ENCODE results near the gene IFITM1. TPM values are rescaled to one million over a fixed set of nuclear protein-coding genes. Genes with fewer than 3 reads are reported as not detected.

The IFITM1 gene
- total RNA-seq, 1 experiment from 2014 or later, result 2.0 TPM

DNA sequence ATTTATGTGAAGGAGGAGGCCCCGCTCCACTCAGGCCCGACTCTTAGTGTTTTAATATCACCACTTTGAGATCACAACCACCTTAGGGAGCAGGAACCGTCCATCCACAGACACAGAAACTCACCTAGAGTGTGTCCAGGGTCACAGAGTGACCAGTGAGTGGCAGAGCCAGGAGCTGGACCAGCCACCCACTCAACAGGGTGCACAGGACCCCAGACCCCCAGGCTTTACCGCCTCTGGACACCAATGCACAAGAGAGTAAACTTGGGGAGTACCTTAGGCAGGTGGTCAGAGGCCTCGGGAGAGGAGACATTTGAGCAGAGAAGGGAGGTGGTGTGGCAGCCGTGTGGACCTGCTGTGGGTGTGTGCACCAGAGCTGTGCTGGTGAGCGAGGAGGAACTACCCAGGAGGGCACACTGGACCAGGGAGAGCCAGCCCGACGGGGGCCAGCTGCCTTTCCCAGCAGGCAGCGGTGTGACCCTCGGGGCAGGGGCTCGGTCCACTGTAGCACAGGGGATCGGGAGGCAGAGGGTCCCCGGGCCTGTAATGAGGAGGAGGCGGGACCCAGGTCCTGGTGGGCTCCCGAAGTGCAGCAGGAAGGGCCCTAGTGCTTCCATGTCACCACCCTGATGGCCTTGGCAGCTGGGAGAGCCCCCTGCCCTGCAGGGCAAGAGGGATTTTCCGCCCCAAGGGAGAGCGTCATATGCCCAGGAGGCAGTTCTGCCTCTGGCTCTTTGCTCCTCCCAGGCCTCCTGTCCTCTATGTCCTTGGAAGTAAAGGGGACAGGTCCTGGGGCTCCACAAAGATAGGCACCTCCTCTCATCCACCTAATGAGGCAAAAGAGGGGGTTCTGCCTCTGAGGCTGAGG, 43.2 kb upstream of the IFITM1 start:
- Histone ChIP-seq H3K27ac (ENCODE audit: low read length) (no peak overlapping the region), H3K4me2 (ENCODE audit: low read length) (no peak overlapping the region), H3K9me2 (replicated peaks; ENCODE audit: low read length) (no peaks in the 10 kb centered on the region), H3K4me3 (ENCODE audit: low read length) (no peak overlapping the region), H3F3A (ENCODE audit: low read length, unreplicated experiment) (no peaks in the 10 kb centered on the region), H4K20me1 (ENCODE audit: low read length) (no peaks in the 10 kb centered on the region), H3K9ac (ENCODE audit: low read length) (no peak overlapping the region), H3K36me3 (ENCODE audit: low read depth, low read length) (no peaks in the 10 kb centered on the region), H3K4me1 (ENCODE audit: insufficient read depth, low read length) (peaks cover 4% of the 10 kb centered on the region), H3K9me3 (ENCODE audit: low read length) (no peaks in the 10 kb centered on the region), H3K79me2 (ENCODE audit: low read length) (no peaks in the 10 kb centered on the region), H3K27me3 (ENCODE audit: low read length) (no peaks in the 10 kb centered on the region), H2AFZ (ENCODE audit: low read length) (no peak overlapping the region)
- DNase-seq (no peak), ATAC-seq (no peak)
- BruUV-seq (replicated peaks), result no TSS peak
- ChIA-PET CTCF (no interaction called here), POLR2A (ENCODE audit: unreplicated experiment) (no interaction called here)
- intact Hi-C loops (cut with micrococcal nuclease), result no loop called here
- TF ChIP-seq EZH2phosphoT487 (IDR thresholded peaks at IDR 0.05; ENCODE audit: borderline replicate concordance, low read length) (no peak), CTCF (conservative IDR thresholded peaks at IDR 0.05; ENCODE audit: low read depth, low read length) (no peak), EZH2 (IDR thresholded peaks at IDR 0.05; ENCODE audit: low read length, unreplicated experiment) (no peak)

DNA sequence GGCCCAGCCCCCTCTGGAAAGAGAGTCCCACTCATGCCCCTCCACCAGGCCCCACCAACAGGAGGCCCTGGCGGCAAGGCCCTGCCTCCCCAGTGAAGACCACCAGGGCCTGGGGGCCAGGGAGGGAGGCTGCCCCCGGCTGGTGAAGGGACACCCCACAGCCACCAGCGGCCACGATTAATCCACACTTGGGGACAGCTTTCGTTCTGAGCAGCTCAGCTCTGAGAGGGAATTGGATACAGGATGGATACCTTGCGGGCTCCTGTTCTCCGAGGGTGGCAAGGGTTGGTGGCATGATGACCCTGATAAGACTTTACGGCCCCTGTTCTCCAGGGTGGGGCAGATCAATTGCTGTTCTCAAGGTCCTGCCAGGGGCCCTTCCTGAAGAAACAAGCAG, 42.5 kb upstream of the IFITM1 start:
- Histone ChIP-seq H4K20me1 (ENCODE audit: low read length) (no peaks in the 10 kb centered on the region), H3K36me3 (ENCODE audit: low read depth, low read length) (no peaks in the 10 kb centered on the region), H3K27ac (ENCODE audit: low read length) (no peak overlapping the region), H3K27me3 (ENCODE audit: low read length) (no peaks in the 10 kb centered on the region), H2AFZ (ENCODE audit: low read length) (no peak overlapping the region), H3K4me1 (ENCODE audit: insufficient read depth, low read length) (peaks cover 4% of the 10 kb centered on the region), H3K79me2 (ENCODE audit: low read length) (no peaks in the 10 kb centered on the region), H3K9me2 (replicated peaks; ENCODE audit: low read length) (no peaks in the 10 kb centered on the region), H3K4me3 (ENCODE audit: low read length) (no peak overlapping the region), H3K9me3 (ENCODE audit: low read length) (no peaks in the 10 kb centered on the region), H3K9ac (ENCODE audit: low read length) (no peak overlapping the region), H3F3A (ENCODE audit: low read length, unreplicated experiment) (no peaks in the 10 kb centered on the region), H3K4me2 (ENCODE audit: low read length) (no peak overlapping the region)
- intact Hi-C loops (cut with micrococcal nuclease), result no loop called here
- no peak for TF ChIP-seq EZH2phosphoT487 (IDR thresholded peaks at IDR 0.05; ENCODE audit: borderline replicate concordance, low read length)
- no peak for TF ChIP-seq EZH2 (IDR thresholded peaks at IDR 0.05; ENCODE audit: low read length, unreplicated experiment)
- TF ChIP-seq CTCF (conservative IDR thresholded peaks at IDR 0.05; ENCODE audit: low read depth, low read length), result no peak
- BruUV-seq (replicated peaks), result no TSS peak
- ATAC-seq, result no peak
- no peak for DNase-seq
- ChIA-PET POLR2A (ENCODE audit: unreplicated experiment) (no interaction called here), CTCF (no interaction called here)

GRCh38 chr11:272195-272930, 41.5 kb upstream of the IFITM1 start:
- H2AFZ ChIP-seq (ENCODE audit: low read length), result no peak overlapping the region
- H3K27me3 ChIP-seq (ENCODE audit: low read length), result no peaks in the 10 kb centered on the region
- no peaks in the 10 kb centered on the region for H3K9me3 ChIP-seq (ENCODE audit: low read length)
- ATAC-seq (no peak), DNase-seq (no peak)
- ChIA-PET CTCF (no interaction called here), POLR2A (ENCODE audit: unreplicated experiment) (no interaction called here)
- peaks cover 4% of the 10 kb centered on the region for H3K4me1 ChIP-seq (ENCODE audit: insufficient read depth, low read length)
- intact Hi-C loops (cut with micrococcal nuclease), result no loop called here
- H4K20me1 ChIP-seq (ENCODE audit: low read length), result no peaks in the 10 kb centered on the region
- H3K36me3 ChIP-seq (ENCODE audit: low read depth, low read length), result no peaks in the 10 kb centered on the region
- H3K4me2 ChIP-seq (ENCODE audit: low read length), result no peak overlapping the region
- no peaks in the 10 kb centered on the region for H3K9me2 ChIP-seq (replicated peaks; ENCODE audit: low read length)
- no peaks in the 10 kb centered on the region for H3K79me2 ChIP-seq (ENCODE audit: low read length)
- H3K4me3 ChIP-seq (ENCODE audit: low read length), result no peak overlapping the region
- no peak overlapping the region for H3K9ac ChIP-seq (ENCODE audit: low read length)
- TF ChIP-seq EZH2phosphoT487 (IDR thresholded peaks at IDR 0.05; ENCODE audit: borderline replicate concordance, low read length), result no peak
- TF ChIP-seq CTCF (conservative IDR thresholded peaks at IDR 0.05; ENCODE audit: low read depth, low read length), result no peak
- no peak for TF ChIP-seq EZH2 (IDR thresholded peaks at IDR 0.05; ENCODE audit: low read length, unreplicated experiment)
- no TSS peak for BruUV-seq (replicated peaks)
- H3K27ac ChIP-seq (ENCODE audit: low read length), result no peak overlapping the region
- no peaks in the 10 kb centered on the region for H3F3A ChIP-seq (ENCODE audit: low read length, unreplicated experiment)
